H9 (cell line): ENCODE results near the gene CLDN22. TPM values are rescaled to one million over a fixed set of nuclear protein-coding genes. Genes with fewer than 3 reads are reported as not detected.

Source experiments
- DNase-seq: peaks from one replicate; pipeline ENCODE4 v3.0.0-alpha.2; 2017
- H2AFZ ChIP-seq: one replicate; pipeline ENCODE4 v1.6.1; 2013; ENCODE audit warnings: mild to moderate bottlenecking, low read length, control low read depth, moderate library complexity
- H2AK5ac ChIP-seq: 2 replicates; pipeline ENCODE4 v1.6.1; 2013; ENCODE audit warnings: low read length, control low read depth, mixed read lengths; ENCODE audit not compliant: insufficient read length
- H2BK120ac ChIP-seq: one replicate; pipeline ENCODE4 v1.6.1; 2013; ENCODE audit warnings: low read depth, mild to moderate bottlenecking, low read length, control low read depth, inconsistent platforms; ENCODE audit not compliant: poor library complexity, severe bottlenecking
- H2BK12ac ChIP-seq: 2 replicates; pipeline ENCODE4 v1.6.1; 2013; ENCODE audit warnings: low read length, control low read depth, mixed read lengths, low read depth; ENCODE audit not compliant: insufficient read length
- H2BK15ac ChIP-seq: 2 replicates; pipeline ENCODE4 v1.6.1; 2013; ENCODE audit warnings: low read depth, low read length, control low read depth
- H2BK20ac ChIP-seq: one replicate; pipeline ENCODE4 v1.6.1; 2013; ENCODE audit warnings: low read depth, mild to moderate bottlenecking, low read length, control low read depth, inconsistent platforms; ENCODE audit not compliant: poor library complexity, severe bottlenecking
- H2BK5ac ChIP-seq: 2 replicates; pipeline ENCODE4 v1.6.1; 2013; ENCODE audit warnings: low read length, control low read depth, mixed read lengths; ENCODE audit not compliant: insufficient read length
- H3K14ac ChIP-seq: 2 replicates; pipeline ENCODE4 v1.6.1; 2013; ENCODE audit warnings: low read length, control low read depth; ENCODE audit not compliant: insufficient read depth
- H3K18ac ChIP-seq: 2 replicates; pipeline ENCODE4 v1.6.1; 2013; ENCODE audit warnings: low read depth, mild to moderate bottlenecking, mixed read lengths, low read length, control low read depth; ENCODE audit not compliant: insufficient read length
- H3K23ac ChIP-seq: 2 replicates; pipeline ENCODE4 v1.6.1; 2013; ENCODE audit warnings: low read length, control low read depth, mixed read lengths, low read depth; ENCODE audit not compliant: insufficient read length
- H3K23me2 ChIP-seq: 2 replicates; pipeline ENCODE4 v1.6.1; 2013; ENCODE audit warnings: low read depth, mild to moderate bottlenecking, mixed read lengths, low read length, control low read depth; ENCODE audit not compliant: insufficient read length, poor library complexity, severe bottlenecking
- H3K27ac ChIP-seq: 2 replicates; pipeline ENCODE4 v1.5.1; 2013; ENCODE audit warnings: low read length, control low read depth, mixed read lengths, low read depth; ENCODE audit not compliant: insufficient read length
- H3K27me3 ChIP-seq: 2 replicates; pipeline ENCODE4 v1.6.1; 2013; ENCODE audit warnings: low read length, control low read depth, inconsistent platforms; ENCODE audit not compliant: insufficient read depth
- H3K4ac ChIP-seq: 2 replicates; pipeline ENCODE4 v1.6.1; 2013; ENCODE audit warnings: low read depth, mild to moderate bottlenecking, control low read depth, inconsistent platforms, low read length, moderate library complexity
- H3K4me1 ChIP-seq: 2 replicates; pipeline ENCODE4 v1.6.1; 2013; ENCODE audit warnings: low read length, control low read depth, inconsistent platforms; ENCODE audit not compliant: insufficient read depth
- H3K4me2 ChIP-seq: 2 replicates; pipeline ENCODE4 v1.6.1; 2013; ENCODE audit warnings: low read length, control low read depth, mixed read lengths; ENCODE audit not compliant: insufficient read length, insufficient read depth
- H3K56ac ChIP-seq: 2 replicates; pipeline ENCODE4 v1.6.1; 2013; ENCODE audit warnings: low read depth, mild to moderate bottlenecking, mixed read lengths, low read length, control low read depth; ENCODE audit not compliant: insufficient read length
- H3K79me1 ChIP-seq: 2 replicates; pipeline ENCODE4 v1.6.1; 2013; ENCODE audit warnings: low read depth, mild to moderate bottlenecking, moderate library complexity, low read length, control low read depth, inconsistent platforms; ENCODE audit not compliant: insufficient read depth, poor library complexity, severe bottlenecking
- H3K79me2 ChIP-seq: 2 replicates; pipeline ENCODE4 v1.6.1; 2013; ENCODE audit warnings: low read length, control low read depth, inconsistent platforms; ENCODE audit not compliant: insufficient read depth
- H3K9ac ChIP-seq: 2 replicates; pipeline ENCODE4 v1.6.1; 2013; ENCODE audit warnings: low read length, control low read depth, mixed read lengths; ENCODE audit not compliant: insufficient read length; ENCODE audit errors: extremely low read depth
- H3K9me3 ChIP-seq: one replicate; pipeline ENCODE4 v1.6.1; 2013; ENCODE audit warnings: low read depth, low read length, inconsistent platforms; ENCODE audit not compliant: control insufficient read depth
- H3T11ph ChIP-seq: one replicate; pipeline ENCODE4 v1.6.1; 2013; ENCODE audit warnings: mild to moderate bottlenecking, low read length, control low read depth, inconsistent platforms
- H4K20me1 ChIP-seq: one replicate; pipeline ENCODE4 v1.6.1; 2013; ENCODE audit not compliant: control insufficient read depth, insufficient read length, insufficient read depth
- H4K5ac ChIP-seq: 2 replicates; pipeline ENCODE4 v1.6.1; 2013; ENCODE audit warnings: low read depth, mild to moderate bottlenecking, mixed read lengths, low read length, control low read depth; ENCODE audit not compliant: insufficient read length
- H4K8ac ChIP-seq: replicated peaks from 2 replicates; pipeline ENCODE4 v1.6.1; 2013; ENCODE audit warnings: low read length, control low read depth, mixed read lengths, low read depth; ENCODE audit not compliant: insufficient read length
- H4K91ac ChIP-seq: 2 replicates; pipeline ENCODE4 v1.6.1; 2013; ENCODE audit warnings: low read depth, mild to moderate bottlenecking, moderate library complexity, mixed read lengths, low read length, control low read depth; ENCODE audit not compliant: insufficient read length
- H3K27ac Mint-ChIP-seq, 3 experiments: 2 replicates in 2 of 3; 3 replicates in 1 of 3; pipeline ENCODE4 v1.8.0; 2020 to 2021; ENCODE audit warnings: mixed read lengths in 3 of 3, mild to moderate bottlenecking in 1 of 3, moderate library complexity in 1 of 3
- H3K27me3 Mint-ChIP-seq: 2 replicates; pipeline ENCODE4 v1.8.0; 2021; ENCODE audit warnings: low read depth, mild to moderate bottlenecking, moderate library complexity, mixed read lengths
- H3K36me3 Mint-ChIP-seq, 3 experiments: 2 replicates in 2 of 3; 3 replicates in 1 of 3; pipeline ENCODE4 v1.8.0; 2020 to 2021; ENCODE audit warnings: low read depth in 3 of 3, mixed read lengths in 3 of 3; ENCODE audit not compliant: insufficient read depth in 1 of 3
- H3K4me1 Mint-ChIP-seq, 2 experiments: 2 replicates each; pipeline ENCODE4 v1.8.0; 2020; ENCODE audit warnings: mixed read lengths in 2 of 2
- H3K4me3 Mint-ChIP-seq, 2 experiments: 2 replicates in 1 of 2; 3 replicates in 1 of 2; pipeline ENCODE4 v1.8.0; 2020 to 2021; ENCODE audit warnings: mild to moderate bottlenecking in 2 of 2, mixed read lengths in 2 of 2, moderate library complexity in 1 of 2
- H3K9me3 Mint-ChIP-seq, 2 experiments: 2 replicates in 1 of 2; 3 replicates in 1 of 2; pipeline ENCODE4 v1.8.0; 2020; ENCODE audit warnings: mild to moderate bottlenecking in 2 of 2, mixed read lengths in 2 of 2, moderate library complexity in 1 of 2
- WGBS: extraction: QIAGEN DNeasy Blood & Tissue Kit; methylation state at CpG from one replicate; pipeline ENCODE4 v1.1.7; 2013; ENCODE audit warnings: missing lambda C conversion rate, low lambda C conversion rate, mixed read lengths; ENCODE audit not compliant: insufficient read length; ENCODE audit errors: extremely low coverage; 5-methylcytosine and 5-hydroxymethylcytosine counted together
- total RNA-seq: library from RNA; stranded (reverse); gene quantifications from 2 replicates; pipeline ENCODE4 v1.2.1, GENCODE V29; 2021
- TF ChIP-seq, protein P1 (sequence below): fragments of 200-600 bp; sonication (generic); conservative IDR thresholded peaks from 3 replicates; pipeline ENCODE4 v1.8.0; 2021; ENCODE audit warnings: antibody characterized with exemption, mild to moderate bottlenecking

CLDN22 gene
- total RNA-seq, 1 experiment from 2014 or later: not detected

DNA sequence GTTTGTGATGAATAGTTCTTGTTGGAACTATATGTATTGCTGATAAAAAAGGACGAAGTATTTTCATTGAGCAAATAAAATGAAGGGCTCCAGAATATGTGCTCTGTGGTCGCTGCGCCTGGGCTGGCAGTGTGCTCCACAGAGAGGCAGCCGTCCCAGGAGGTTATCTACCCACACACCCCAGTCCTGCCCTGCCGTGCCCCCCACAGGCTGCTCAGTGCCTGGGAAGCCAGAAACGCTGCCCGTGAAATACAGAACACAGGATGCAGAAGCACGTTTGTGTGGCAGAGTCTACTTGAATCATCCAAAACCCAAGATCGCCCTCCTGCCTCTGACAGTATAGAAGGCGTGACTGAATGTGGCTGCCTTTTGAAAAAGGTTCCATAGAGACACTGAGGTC, 1.4 kb downstream of the CLDN22 start:
- H3K79me1 ChIP-seq: no peaks in the 10 kb centered on the region
- Mint-ChIP-seq H3K36me3 (peaks cover 13 to 46% (median 29%) of the 10 kb centered on the region in 3 experiments; a peak in 6 of 7 replicates), H3K4me1 (peaks cover 0 to 7% of the 10 kb centered on the region in 2 experiments; a peak in 1 of 4 replicates), H3K9me3 (0 out of 5 replicates have a peak, but pooled peaks cover 0 to under 1% of the 10 kb centered on the region in 2 experiments), H3K4me3 (no peak overlapping the region), H3K27me3 (no peaks in the 10 kb centered on the region), H3K27ac (0 out of 7 replicates have a peak overlapping the region, but pooled peaks of 1 of the 3 experiments have one; percentile 36)
- H2BK12ac ChIP-seq: no peak overlapping the region
- H3K14ac ChIP-seq: no peak overlapping the region
- no peak overlapping the region for H2BK15ac ChIP-seq
- H3K79me2 ChIP-seq: no peaks in the 10 kb centered on the region; the same call in 1 of the 2 replicates
- TF ChIP-seq, protein P1, sequence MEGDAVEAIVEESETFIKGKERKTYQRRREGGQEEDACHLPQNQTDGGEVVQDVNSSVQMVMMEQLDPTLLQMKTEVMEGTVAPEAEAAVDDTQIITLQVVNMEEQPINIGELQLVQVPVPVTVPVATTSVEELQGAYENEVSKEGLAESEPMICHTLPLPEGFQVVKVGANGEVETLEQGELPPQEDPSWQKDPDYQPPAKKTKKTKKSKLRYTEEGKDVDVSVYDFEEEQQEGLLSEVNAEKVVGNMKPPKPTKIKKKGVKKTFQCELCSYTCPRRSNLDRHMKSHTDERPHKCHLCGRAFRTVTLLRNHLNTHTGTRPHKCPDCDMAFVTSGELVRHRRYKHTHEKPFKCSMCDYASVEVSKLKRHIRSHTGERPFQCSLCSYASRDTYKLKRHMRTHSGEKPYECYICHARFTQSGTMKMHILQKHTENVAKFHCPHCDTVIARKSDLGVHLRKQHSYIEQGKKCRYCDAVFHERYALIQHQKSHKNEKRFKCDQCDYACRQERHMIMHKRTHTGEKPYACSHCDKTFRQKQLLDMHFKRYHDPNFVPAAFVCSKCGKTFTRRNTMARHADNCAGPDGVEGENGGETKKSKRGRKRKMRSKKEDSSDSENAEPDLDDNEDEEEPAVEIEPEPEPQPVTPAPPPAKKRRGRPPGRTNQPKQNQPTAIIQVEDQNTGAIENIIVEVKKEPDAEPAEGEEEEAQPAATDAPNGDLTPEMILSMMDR: no peak
- no peaks in the 10 kb centered on the region for H3K9me3 ChIP-seq
- H4K91ac ChIP-seq: no peak overlapping the region
- no peak overlapping the region for H3K4ac ChIP-seq
- no peak overlapping the region for H2BK120ac ChIP-seq
- no peaks in the 10 kb centered on the region for H3K4me1 ChIP-seq
- no peak overlapping the region for H2AK5ac ChIP-seq
- H3K4me2 ChIP-seq: no peak overlapping the region
- H3K27me3 ChIP-seq: no peaks in the 10 kb centered on the region
- no peak overlapping the region for H3K23ac ChIP-seq
- no peak overlapping the region for H2AFZ ChIP-seq
- H3K18ac ChIP-seq: no peak overlapping the region
- H3K56ac ChIP-seq: no peak overlapping the region
- DNase-seq: no peak
- H4K8ac ChIP-seq: no peak overlapping the region
- H3K27ac ChIP-seq: no peak overlapping the region
- no peak overlapping the region for H2BK20ac ChIP-seq
- no peak overlapping the region for H4K5ac ChIP-seq
- no peak overlapping the region for H2BK5ac ChIP-seq
- no CpG with 5 or more reads among the region's 10 CpGs for WGBS
- H3T11ph ChIP-seq: no peak overlapping the region
- H3K23me2 ChIP-seq: no peaks in the 10 kb centered on the region
- H4K20me1 ChIP-seq: no peaks in the 10 kb centered on the region
- no peak overlapping the region for H3K9ac ChIP-seq
